Measurements from ENCODE around the gene FOSL1. TPM values are rescaled to one million over a fixed set of nuclear protein-coding genes. Genes with fewer than 3 reads are reported as not detected.
A peak's percentile ranks its signal among the peaks of the same experiment; 100 is the strongest.
"Not testable (repeated sequence)": the region's sequence is repeated elsewhere in the genome, so short reads cannot be mapped to it uniquely, and the experiment has no call there.

FOSL1 gene
- total RNA-seq, 2 experiments from 2014 or later: 11.1 to 11.3 TPM

DNA sequence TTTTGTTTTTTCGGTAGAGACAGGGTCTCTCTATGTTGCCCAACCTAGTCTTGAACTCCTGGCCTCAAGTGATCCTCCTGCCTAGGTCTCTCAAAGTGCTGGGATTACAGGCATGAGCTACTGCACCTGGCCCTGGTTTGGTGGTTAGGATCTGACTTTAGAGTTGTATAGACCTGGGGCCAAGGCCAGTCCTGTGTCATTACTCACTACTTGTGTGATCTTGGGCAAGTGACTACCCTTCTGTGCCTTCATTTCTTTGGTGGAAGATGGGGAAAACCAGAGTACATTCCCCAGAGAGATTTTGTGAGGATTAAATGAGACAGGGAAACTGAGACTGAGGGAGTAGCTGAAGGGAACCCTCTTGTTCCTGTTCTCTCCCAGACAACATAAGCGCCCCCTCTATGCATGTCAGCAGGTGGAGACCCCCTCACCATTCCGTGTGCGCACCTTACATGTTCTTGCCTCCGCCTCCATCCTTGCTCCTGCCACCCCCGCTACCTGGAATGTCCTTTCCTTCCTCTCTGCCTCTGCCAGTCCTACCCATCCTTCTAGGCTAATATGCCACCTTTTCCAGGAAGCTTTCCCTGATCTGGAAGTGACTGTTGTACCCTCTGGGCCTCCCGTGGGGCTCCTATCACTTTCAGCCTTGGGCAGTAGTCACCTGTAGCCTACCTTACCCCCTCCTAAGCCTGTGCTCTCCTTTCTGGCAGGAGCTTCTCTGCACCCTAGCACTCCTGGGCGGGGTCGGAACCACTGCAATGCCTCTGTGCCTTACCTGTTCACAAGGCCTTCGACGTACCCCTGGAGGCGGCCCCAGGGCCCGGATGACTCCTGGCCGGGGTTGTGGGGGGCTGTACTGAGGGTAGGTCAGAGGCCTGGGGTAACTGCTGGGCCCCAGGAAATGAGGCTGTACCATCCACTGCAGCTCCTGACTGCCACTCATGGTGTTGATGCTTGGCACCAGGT is 3.9 kb downstream of the FOSL1 start:
- H3K4me1 Mint-ChIP-seq: peaks cover 57% of the 10 kb centered on the region
- H3K27ac Mint-ChIP-seq: peak overlapping the region; percentile 58
- intact Hi-C loops (cut with DNase I, micrococcal nuclease): loop anchor here in 1 of 2 experiments (10.0 kb wide), 1 partner anchor 472 kb away; the partner anchor contains the start of gene NEAT1
- ChIA-PET CTCF (interaction anchor here (0.5 to 7.8 kb wide), 5 partner anchors 9 to 1376 kb away, joined by 3 to 113 read pairs (median 3); partner anchors contain the start of genes CCDC85B and FIBP), POLR2A (interaction anchor here (0.7 to 0.9 kb wide), 2 partner anchors 9 to 900 kb away, joined by 3 to 4 read pairs; no protein-coding TSS in a partner anchor)
- no peaks in the 10 kb centered on the region for H3K27me3 Mint-ChIP-seq
- ATAC-seq (no peak), DNase-seq (no peak)
- H3K36me3 Mint-ChIP-seq (ENCODE audit: low read depth): peaks cover 45% of the 10 kb centered on the region
- H3K9me3 Mint-ChIP-seq (ENCODE audit: low read depth): no peaks in the 10 kb centered on the region
- H3K4me3 Mint-ChIP-seq: peak overlapping the region; percentile 25

DNA sequence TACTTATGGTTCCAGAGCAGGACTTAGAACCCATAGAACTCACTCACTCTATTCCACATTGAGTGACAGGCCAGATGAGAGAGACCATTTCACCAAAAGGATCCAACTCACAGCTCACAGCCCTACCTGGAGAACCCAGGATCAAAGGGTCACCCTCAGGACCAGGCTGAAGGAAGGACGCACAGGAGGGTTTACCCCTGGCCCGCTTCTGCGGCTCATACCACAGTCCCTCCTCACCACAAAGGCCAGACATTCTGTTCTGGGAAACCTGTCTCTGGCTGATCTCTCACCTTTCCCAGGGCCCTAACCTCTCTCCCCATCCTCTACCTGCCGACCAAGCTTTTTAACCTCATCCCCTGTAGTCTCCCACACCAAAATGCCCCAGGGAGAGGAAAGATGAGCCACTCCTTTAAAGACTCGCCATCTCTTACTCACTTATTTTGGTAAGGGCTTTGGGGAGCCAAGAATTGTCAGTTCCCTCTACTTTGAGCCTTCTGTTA is 4.7 kb downstream of the FOSL1 start:
- Mint-ChIP-seq H3K9me3 (ENCODE audit: low read depth) (no peaks in the 10 kb centered on the region), H3K4me3 (peak overlapping the region; percentile 25), H3K36me3 (ENCODE audit: low read depth) (peaks cover 45% of the 10 kb centered on the region), H3K27me3 (no peaks in the 10 kb centered on the region), H3K27ac (peak overlapping the region; percentile 58), H3K4me1 (peaks cover 55% of the 10 kb centered on the region)
- intact Hi-C loops (cut with DNase I, micrococcal nuclease): loop anchor here in 1 of 2 experiments (10.0 kb wide), 1 partner anchor 471 kb away; the partner anchor contains the start of gene NEAT1
- ChIA-PET POLR2A (no interaction called here), CTCF (interaction anchor here (0.5 to 7.8 kb wide), 4 partner anchors 8 to 1376 kb away, joined by 3 to 113 read pairs (median 4); partner anchors contain the start of genes CCDC85B and FIBP)
- DNase-seq: no peak
- ATAC-seq: no peak

DNA sequence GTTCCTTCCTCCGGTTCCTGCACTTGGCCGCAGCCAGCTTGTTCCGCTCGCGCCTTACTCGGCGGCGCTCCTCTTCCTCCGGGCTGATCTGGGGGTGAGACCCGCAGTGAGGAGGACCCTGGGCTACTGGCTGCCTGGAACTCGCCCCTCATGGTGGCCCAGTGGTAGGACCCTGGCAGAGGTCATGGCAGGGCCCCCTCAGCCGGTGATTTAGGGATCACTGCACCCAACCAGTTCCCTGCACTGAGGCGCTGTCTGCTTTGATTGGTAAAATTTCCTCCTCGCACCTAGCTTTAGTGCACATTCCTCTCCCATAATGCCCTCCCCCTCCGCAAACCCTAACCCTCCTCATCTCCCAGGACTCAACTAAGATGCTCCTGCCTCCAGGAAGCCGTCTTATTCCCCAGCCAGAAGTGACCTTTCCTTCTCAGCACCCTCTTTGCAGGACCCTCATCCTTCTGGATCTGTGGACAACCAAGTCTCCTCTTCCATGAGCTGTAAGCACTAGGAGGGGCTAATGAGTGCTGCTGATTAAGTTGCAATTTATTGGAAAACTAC is 6.1 kb downstream of the FOSL1 start:
- ATAC-seq: no peak
- CTCF ChIA-PET: interaction anchor here (0.7 to 10.8 kb wide), 5 partner anchors 9 to 473 kb away, joined by 3 to 210 read pairs (median 4); partner anchors contain the start of genes CFL1, MUS81 and SF3B2
- intact Hi-C loops (cut with DNase I, micrococcal nuclease): loop anchor here (5.0 to 10.0 kb wide), 2 partner anchors 373 to 469 kb away; partner anchors contain the start of genes NEAT1 (in 1 of the 2) and RAB1B (in 1 of the 2)
- POLR2A ChIA-PET: interaction anchor here (0.6 to 1.3 kb wide), 7 partner anchors 19 to 1030 kb away, joined by 3 to 6 read pairs (median 4); partner anchors contain the start of gene SART1
- H3K4me3 Mint-ChIP-seq: peak overlapping the region; percentile 94
- H3K9me3 Mint-ChIP-seq (ENCODE audit: low read depth): no peaks in the 10 kb centered on the region
- peak; percentile 60 for DNase-seq
- peaks cover 67% of the 10 kb centered on the region for H3K4me1 Mint-ChIP-seq
- no peaks in the 10 kb centered on the region for H3K27me3 Mint-ChIP-seq
- peak overlapping the region; percentile 83 for H3K27ac Mint-ChIP-seq
- H3K36me3 Mint-ChIP-seq (ENCODE audit: low read depth): peaks cover 45% of the 10 kb centered on the region

DNA sequence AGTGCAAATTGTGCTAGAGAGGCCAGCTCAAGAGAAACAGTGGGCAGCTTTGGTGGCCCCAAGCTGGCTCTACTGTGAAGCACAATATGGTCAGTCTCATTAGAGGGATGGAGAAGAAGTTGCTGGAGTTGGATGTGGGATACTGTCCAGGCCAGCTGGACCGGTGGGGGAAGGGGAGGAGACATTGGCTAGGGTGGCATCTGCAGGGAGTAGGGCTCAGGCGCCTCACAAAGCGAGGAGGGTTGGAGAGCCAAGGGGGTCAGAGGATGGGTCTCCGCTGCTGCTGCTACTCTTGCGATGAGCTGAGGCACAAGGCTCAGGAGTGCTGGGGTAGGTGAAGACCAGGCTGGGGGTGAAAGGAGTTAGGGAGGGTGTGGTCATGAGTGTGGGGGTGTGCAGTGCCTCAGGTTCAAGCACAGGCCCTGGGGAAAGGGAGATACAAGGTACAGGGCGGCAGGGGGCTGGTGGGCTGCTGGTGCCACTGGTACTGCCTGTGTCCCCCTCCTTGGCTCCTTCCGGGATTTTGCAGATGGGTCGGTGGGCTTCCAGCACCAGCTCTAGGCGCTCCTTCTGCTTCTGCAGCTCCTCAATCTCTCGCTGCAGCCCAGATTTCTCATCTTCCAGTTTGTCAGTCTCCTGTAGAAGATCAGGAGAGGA is 7.4 kb downstream of the FOSL1 start:
- intact Hi-C loops (cut with DNase I, micrococcal nuclease): loop anchor here (5.0 to 10.0 kb wide), 2 partner anchors 375 to 468 kb away; partner anchors contain the start of genes NEAT1 (in 1 of the 2) and RAB1B (in 1 of the 2)
- ATAC-seq (no peak), DNase-seq (no peak)
- Mint-ChIP-seq H3K27ac (peak overlapping the region; percentile 82), H3K27me3 (no peaks in the 10 kb centered on the region), H3K36me3 (ENCODE audit: low read depth) (peaks cover 42% of the 10 kb centered on the region), H3K4me1 (peaks cover 70% of the 10 kb centered on the region), H3K9me3 (ENCODE audit: low read depth) (no peaks in the 10 kb centered on the region), H3K4me3 (peak overlapping the region; percentile 94)
- CTCF ChIA-PET: interaction anchor here (0.6 to 10.8 kb wide), 8 partner anchors 8 to 175 kb away, joined by 3 to 210 read pairs (median 4); partner anchors contain the start of genes CFL1 and MUS81
- POLR2A ChIA-PET: interaction anchor here (0.6 to 6.3 kb wide), 5 partner anchors 8 to 523 kb away, joined by 3 to 68 read pairs (median 3); partner anchors contain the start of genes CFL1, FOSL1 and MUS81

DNA sequence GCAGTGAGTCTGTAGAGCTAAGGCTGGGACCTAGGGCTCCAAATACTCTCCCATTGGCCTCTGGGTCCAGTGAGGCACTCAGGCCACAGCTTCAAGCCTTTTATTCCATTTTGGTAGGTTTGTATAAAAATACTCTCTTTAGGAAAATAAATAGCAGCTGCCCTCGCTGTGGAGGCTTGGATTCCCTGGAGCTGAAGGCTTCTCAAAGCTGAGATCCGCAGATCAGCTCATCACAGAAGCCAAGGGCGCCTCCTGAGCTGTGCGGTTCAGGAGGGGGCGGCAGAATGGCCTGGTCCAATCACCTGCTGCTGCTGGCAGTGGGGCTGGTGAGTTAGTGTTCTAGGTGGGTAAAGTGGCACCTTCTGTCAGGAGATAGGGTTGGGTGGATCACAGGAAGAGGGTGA is 8.0 kb downstream of the FOSL1 start:
- not testable (repeated sequence) for ATAC-seq; H3K9me3 Mint-ChIP-seq (ENCODE audit: low read depth); H3K27me3 Mint-ChIP-seq
- Mint-ChIP-seq H3K4me1 (peaks cover 71% of the 10 kb centered on the region), H3K27ac (peak overlapping the region; percentile 82), H3K36me3 (ENCODE audit: low read depth) (peaks cover 42% of the 10 kb centered on the region), H3K4me3 (peak overlapping the region; percentile 94)
- intact Hi-C loops (cut with DNase I, micrococcal nuclease): loop anchor here (5.0 to 10.0 kb wide), 2 partner anchors 375 to 467 kb away; partner anchors contain the start of genes NEAT1 (in 1 of the 2) and RAB1B (in 1 of the 2)
- DNase-seq: peak; percentile 71
- CTCF ChIA-PET: interaction anchor here (0.7 to 10.8 kb wide), 5 partner anchors 9 to 175 kb away, joined by 3 to 210 read pairs (median 6); partner anchors contain the start of genes CFL1 and MUS81
- POLR2A ChIA-PET: interaction anchor here (6.0 to 6.3 kb wide), 2 partner anchors 8 to 33 kb away, joined by 59 to 68 read pairs; partner anchors contain the start of genes CFL1, FOSL1 and MUS81

DNA sequence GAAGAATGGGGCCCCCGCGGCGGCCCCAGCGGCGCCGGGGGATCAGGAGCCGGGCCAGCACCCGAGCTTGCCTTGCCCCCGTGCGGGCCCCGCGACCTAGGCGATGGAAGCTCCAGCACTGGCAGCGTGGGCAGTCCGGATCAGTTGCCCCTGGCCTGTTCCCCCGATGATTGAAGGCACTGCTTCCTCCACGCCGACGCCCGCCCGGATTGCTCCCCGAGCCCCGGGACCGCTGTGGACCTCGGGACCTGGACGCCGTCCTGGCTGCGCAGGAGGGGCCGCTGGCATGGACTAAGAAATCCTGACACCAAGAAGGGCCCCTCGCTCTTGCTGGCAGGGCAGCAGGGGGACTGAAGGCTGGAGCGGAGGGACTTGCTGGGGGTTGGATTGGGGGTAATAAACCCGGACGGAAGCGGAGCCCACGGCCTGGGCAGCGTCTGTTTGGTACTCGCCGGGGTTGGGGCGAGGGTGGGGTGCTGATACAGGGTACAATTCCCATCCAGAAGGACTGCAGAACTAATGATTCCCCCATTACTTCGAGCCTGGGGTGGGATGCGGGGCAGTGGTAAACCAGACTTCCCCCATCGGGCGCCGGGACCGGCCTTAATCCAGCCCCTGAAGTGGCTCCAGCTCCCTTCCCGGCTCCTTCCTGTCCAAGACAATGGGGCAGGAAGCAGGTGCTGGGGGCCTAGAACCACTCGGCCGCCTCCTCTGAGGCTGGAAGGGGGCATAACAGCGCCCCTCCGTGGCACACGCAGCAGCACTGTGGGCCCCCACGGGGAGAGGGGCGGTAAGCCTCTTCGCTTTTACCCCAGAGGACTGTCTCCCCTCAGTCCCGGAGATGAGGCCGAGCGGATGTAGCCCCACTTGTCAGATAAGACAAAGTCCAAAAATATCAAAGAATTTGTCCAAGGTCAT is 8.7 kb downstream of the FOSL1 start:
- DNase-seq (peak; percentile 60), ATAC-seq (no peak)
- ChIA-PET CTCF (interaction anchor here (0.6 to 10.8 kb wide), 16 partner anchors 8 to 344 kb away, joined by 3 to 210 read pairs (median 8); partner anchors contain the start of genes CFL1, CTSW, FOSL1 and MUS81), POLR2A (interaction anchor here (0.7 to 6.3 kb wide), 9 partner anchors 9 to 173 kb away, joined by 3 to 68 read pairs (median 4); partner anchors contain the start of genes CFL1, FOSL1, MUS81 and RNASEH2C)
- Mint-ChIP-seq H3K9me3 (ENCODE audit: low read depth) (no peaks in the 10 kb centered on the region), H3K27me3 (no peaks in the 10 kb centered on the region), H3K4me3 (peak overlapping the region; percentile 94), H3K27ac (peak overlapping the region; percentile 82), H3K4me1 (peaks cover 71% of the 10 kb centered on the region), H3K36me3 (ENCODE audit: low read depth) (peaks cover 44% of the 10 kb centered on the region)
- intact Hi-C loops (cut with DNase I, micrococcal nuclease): loop anchor here (2.0 to 10.0 kb wide), 4 partner anchors 69 to 467 kb away; partner anchors contain the start of genes NEAT1 (in 1 of the 2), RAB1B (in 1 of the 2) and SART1 (in 1 of the 2)

DNA sequence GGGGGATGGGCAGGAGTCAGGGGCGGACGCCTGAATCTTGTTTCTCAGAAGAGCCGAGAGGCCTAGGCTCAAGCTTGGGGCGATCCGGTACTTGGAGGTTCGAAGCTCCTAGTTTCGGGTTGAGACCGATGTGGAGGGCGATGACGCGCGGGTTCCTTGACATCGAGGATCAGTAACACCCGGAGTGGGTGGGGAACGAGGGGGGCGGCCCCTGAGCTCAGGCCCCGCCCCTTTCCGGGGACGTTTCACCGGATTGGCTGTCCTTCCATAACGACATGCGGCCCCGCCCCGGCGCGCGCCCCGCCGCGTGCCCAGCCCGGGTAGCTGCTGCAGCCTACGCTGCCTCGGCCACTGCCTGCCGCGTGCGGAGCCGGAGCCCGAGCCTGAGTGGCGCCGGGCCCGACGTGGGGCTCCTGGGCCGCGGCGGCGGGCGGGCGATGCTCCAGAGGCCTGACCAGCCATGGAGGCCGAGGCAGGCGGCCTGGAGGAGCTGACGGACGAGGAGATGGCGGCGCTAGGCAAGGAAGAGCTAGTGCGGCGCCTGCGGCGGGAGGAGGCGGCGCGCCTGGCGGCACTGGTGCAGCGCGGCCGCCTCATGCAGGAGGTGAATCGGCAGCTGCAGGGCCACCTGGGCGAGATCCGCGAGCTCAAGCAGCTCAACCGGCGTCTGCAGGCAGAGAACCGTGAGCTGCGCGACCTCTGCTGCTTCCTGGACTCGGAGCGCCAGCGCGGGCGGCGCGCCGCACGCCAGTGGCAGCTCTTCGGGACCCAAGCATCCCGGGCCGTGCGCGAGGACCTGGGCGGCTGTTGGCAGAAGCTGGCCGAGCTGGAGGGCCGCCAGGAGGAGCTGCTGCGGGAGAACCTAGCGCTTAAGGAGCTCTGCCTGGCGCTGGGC is 9.6 kb downstream of the FOSL1 start, which contains the start of gene CCDC85B:
TSS of gene CCDC85B (plus strand) at position 350 of the 895 bp plus-strand sequence. CDS start at position 461, 111 bp downstream.
- ATAC-seq: peak; percentile 59
- H3K4me3 Mint-ChIP-seq: peak within 1 kb of the TSS; percentile 94
- peaks cover 36% of the 10 kb centered on the region for H3K36me3 Mint-ChIP-seq (ENCODE audit: low read depth)
- peak; percentile 99 for DNase-seq
- H3K27me3 Mint-ChIP-seq: no peaks in the 10 kb centered on the region
- H3K27ac Mint-ChIP-seq: peak within 1 kb of the TSS; percentile 95
- peaks cover 66% of the 10 kb centered on the region for H3K4me1 Mint-ChIP-seq
- ChIA-PET CTCF (interaction anchor here (0.6 to 10.8 kb wide), 32 partner anchors 9 to 770 kb away, joined by 3 to 210 read pairs (median 4); partner anchors contain the start of genes BANF1, CFL1, CTSW and EIF1AD), POLR2A (interaction anchor here (0.6 to 6.3 kb wide), 15 partner anchors 10 to 469 kb away, joined by 3 to 68 read pairs (median 4); partner anchors contain the start of genes CFL1, FOSL1, MUS81 and PCNX3)
- H3K9me3 Mint-ChIP-seq (ENCODE audit: low read depth): no peaks in the 10 kb centered on the region
- intact Hi-C loops (cut with DNase I, micrococcal nuclease): loop anchor here (1.0 to 10.0 kb wide), 7 partner anchors 10 to 466 kb away; partner anchors contain the start of genes FOSL1 (in 2 of the 2), NEAT1 (in 1 of the 2), RAB1B (in 1 of the 2) and SART1 (in 1 of the 2)

DNA sequence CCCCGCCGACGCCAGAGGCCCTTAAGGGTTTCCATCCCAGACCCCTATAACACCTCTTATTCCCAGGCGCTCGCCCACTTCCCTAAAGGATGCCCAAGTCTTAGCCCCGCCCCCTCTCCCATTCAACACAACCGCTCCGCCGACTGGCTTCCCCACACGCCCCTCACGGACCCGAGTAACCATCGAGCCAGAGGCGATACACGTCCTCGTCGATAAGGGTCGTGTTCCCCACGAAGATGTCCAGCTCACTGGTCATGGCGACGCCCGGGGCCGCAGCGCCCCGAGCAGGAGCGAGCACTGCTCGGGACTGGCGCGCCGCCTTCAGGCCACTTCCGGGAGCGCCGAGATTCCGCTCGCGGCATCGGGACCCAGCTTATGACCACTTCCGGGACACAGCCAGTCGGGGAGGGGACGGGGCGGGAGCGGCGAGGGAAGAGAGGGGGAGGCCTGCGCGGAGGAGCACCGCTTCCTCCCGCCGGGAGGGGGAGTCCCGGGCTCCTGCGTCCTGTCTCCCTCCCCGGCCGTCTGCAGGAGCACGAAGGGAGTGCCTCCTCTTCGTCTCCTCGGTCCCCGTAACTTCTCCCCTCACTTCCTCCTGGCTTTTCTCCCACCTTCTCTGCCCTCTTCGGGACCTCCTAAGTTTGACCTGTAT is 11.9 kb downstream of the FOSL1 start, which contains the start of gene FIBP:
TSS of gene FIBP (minus strand) at position 309 of the 652 bp plus-strand sequence. CDS start at position 256, 53 bp downstream.
- intact Hi-C loops (cut with DNase I, micrococcal nuclease): loop anchor here (1.0 to 2.0 kb wide), 15 partner anchors 15 to 381 kb away; partner anchors contain the start of genes C11orf68 (in 2 of the 2), DRAP1 (in 2 of the 2), MUS81 (in 2 of the 2) and AP5B1 (in 1 of the 2)
- Mint-ChIP-seq H3K36me3 (ENCODE audit: low read depth) (peaks cover 42% of the 10 kb centered on the region), H3K4me1 (peaks cover 57% of the 10 kb centered on the region), H3K4me3 (peak within 1 kb of the TSS; percentile 94), H3K9me3 (ENCODE audit: low read depth) (no peaks in the 10 kb centered on the region), H3K27ac (peak within 1 kb of the TSS; percentile 95), H3K27me3 (no peaks in the 10 kb centered on the region)
- CTCF ChIA-PET: interaction anchor here (0.6 to 10.8 kb wide), 28 partner anchors 11 to 313 kb away, joined by 3 to 210 read pairs (median 4); partner anchors contain the start of genes BANF1, CFL1, FOSL1 and KAT5
- ATAC-seq (peak; percentile 68), DNase-seq (peak; percentile 99)
- POLR2A ChIA-PET: interaction anchor here (0.6 to 6.3 kb wide), 9 partner anchors 12 to 273 kb away, joined by 4 to 68 read pairs (median 4); partner anchors contain the start of genes BANF1, CFL1, EIF1AD and FOSL1

Measured in activated CD4-positive, alpha-beta T cell treated with anti-CD3 and anti-CD28 coated beads for 36 hours (primary cell).